KMS-11 (cell line): ENCODE results near the gene BBS1.

Source experiments
- H2AFZ ChIP-seq: fragments of 200-600 bp; sonication (generic); 2 replicates; pipeline ENCODE4 v1.6.1; 2016; ENCODE audit warnings: antibody characterized with exemption, mixed run types, low read depth
- H3K27ac ChIP-seq: fragments of 200-600 bp; sonication (generic); 2 replicates; pipeline ENCODE4 v1.6.1; 2016; ENCODE audit warnings: mild to moderate bottlenecking, mixed run types
- H3K27me3 ChIP-seq: fragments of 200-600 bp; sonication (generic); 2 replicates; pipeline ENCODE4 v1.6.1; 2017; ENCODE audit warnings: mild to moderate bottlenecking, low read depth, mixed run types, moderate library complexity; ENCODE audit not compliant: insufficient read depth
- H3K36me3 ChIP-seq: fragments of 200-600 bp; sonication (generic); 2 replicates; pipeline ENCODE4 v1.6.1; 2017; ENCODE audit warnings: mild to moderate bottlenecking, mixed run types; ENCODE audit not compliant: insufficient read depth
- H3K4me1 ChIP-seq: fragments of 200-600 bp; sonication (generic); 2 replicates; pipeline ENCODE4 v1.6.1; 2016; ENCODE audit warnings: mild to moderate bottlenecking, low read depth, mixed run types; ENCODE audit not compliant: poor library complexity, severe bottlenecking
- H3K4me2 ChIP-seq: fragments of 200-600 bp; sonication (generic); 2 replicates; pipeline ENCODE4 v1.7.0; 2016; ENCODE audit warnings: mild to moderate bottlenecking, mixed run types
- H3K4me3 ChIP-seq: fragments of 200-600 bp; sonication (generic); IDR thresholded peaks from 2 replicates; pipeline ENCODE4 v1.6.1; 2017; ENCODE audit warnings: low read depth, low read length, mixed read lengths; ENCODE audit not compliant: insufficient read depth
- H3K79me2 ChIP-seq: fragments of 200-600 bp; sonication (generic); 2 replicates; pipeline ENCODE4 v1.6.1; 2016; ENCODE audit warnings: low read depth, mixed run types; ENCODE audit not compliant: insufficient read depth
- H3K9ac ChIP-seq: fragments of 200-600 bp; sonication (generic); 2 replicates; pipeline ENCODE4 v1.6.1; 2016; ENCODE audit warnings: mild to moderate bottlenecking, mixed run types
- H4K20me1 ChIP-seq: fragments of 200-600 bp; sonication (generic); 2 replicates; pipeline ENCODE4 v1.6.1; 2016; ENCODE audit warnings: mild to moderate bottlenecking, mixed run types; ENCODE audit not compliant: insufficient read depth
- TF ChIP-seq, protein P1 (sequence below): fragments of 200-600 bp; sonication (generic); conservative IDR thresholded peaks from 2 replicates; pipeline ENCODE4 v1.6.1; 2017; ENCODE audit warnings: low read depth, mild to moderate bottlenecking, antibody characterized with exemption, low read length, moderate library complexity, mixed read lengths

Gene BBS1

DNA sequence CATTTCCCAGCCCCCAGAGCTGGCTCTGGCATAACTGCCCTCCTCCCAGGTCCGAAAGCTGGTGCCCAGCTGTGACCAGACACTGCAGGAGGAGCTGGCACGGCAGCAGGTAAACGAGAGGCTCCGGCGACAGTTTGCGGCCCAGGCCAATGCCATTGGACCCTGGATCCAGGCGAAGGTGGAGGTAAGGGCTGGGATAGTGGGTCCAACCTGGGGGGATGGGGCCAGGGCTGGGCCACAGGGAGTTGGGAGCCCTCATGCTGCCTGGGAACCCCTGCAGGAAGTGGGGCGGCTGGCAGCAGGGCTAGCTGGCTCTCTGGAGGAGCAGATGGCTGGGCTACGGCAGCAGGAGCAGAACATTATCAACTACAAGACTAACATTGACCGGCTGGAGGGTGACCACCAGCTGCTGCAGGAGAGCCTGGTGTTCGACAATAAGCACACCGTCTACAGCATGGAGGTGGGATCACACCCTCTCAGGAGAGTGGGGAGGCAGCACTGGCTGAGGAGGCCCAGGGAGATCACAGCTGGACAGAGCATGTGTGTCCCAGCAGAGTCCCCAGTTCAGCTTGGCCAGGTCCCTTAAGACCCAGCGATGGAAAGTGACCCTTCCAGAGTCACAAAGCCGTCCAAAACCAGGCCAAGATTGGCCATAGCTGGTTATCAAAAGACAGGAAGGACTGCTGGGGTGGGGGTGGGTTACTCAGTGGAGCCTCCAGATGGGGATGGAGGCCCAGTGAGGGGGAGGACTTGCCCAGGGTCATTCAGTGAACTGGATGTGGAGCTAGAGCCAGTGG, 50.9 kb downstream of the BBS1 start:
- H3K9ac ChIP-seq: no peak overlapping the region
- no peak overlapping the region for H3K4me3 ChIP-seq
- H3K79me2 ChIP-seq: no peaks in the 10 kb centered on the region
- no peaks in the 10 kb centered on the region for H3K36me3 ChIP-seq
- H2AFZ ChIP-seq: no peak overlapping the region
- H3K4me2 ChIP-seq: no peak overlapping the region
- no peaks in the 10 kb centered on the region for H3K4me1 ChIP-seq
- no peaks in the 10 kb centered on the region for H4K20me1 ChIP-seq
- TF ChIP-seq, protein P1, sequence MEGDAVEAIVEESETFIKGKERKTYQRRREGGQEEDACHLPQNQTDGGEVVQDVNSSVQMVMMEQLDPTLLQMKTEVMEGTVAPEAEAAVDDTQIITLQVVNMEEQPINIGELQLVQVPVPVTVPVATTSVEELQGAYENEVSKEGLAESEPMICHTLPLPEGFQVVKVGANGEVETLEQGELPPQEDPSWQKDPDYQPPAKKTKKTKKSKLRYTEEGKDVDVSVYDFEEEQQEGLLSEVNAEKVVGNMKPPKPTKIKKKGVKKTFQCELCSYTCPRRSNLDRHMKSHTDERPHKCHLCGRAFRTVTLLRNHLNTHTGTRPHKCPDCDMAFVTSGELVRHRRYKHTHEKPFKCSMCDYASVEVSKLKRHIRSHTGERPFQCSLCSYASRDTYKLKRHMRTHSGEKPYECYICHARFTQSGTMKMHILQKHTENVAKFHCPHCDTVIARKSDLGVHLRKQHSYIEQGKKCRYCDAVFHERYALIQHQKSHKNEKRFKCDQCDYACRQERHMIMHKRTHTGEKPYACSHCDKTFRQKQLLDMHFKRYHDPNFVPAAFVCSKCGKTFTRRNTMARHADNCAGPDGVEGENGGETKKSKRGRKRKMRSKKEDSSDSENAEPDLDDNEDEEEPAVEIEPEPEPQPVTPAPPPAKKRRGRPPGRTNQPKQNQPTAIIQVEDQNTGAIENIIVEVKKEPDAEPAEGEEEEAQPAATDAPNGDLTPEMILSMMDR: no peak
- H3K27me3 ChIP-seq: peaks cover 5% of the 10 kb centered on the region; the same call in 1 of the 2 replicates
- no peak overlapping the region for H3K27ac ChIP-seq

DNA sequence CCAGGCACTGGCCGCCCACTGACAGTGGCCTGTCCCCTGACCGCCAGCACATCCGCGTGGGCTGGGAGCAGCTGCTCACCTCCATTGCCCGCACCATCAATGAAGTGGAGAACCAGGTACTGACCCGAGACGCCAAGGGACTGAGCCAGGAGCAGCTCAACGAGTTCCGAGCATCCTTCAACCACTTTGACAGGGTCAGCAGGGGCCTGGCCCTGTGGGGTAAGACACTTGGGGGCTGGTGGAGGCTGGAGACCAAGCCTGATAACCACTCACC, 51.5 kb downstream of the BBS1 start:
- Histone ChIP-seq H3K4me1 (no peaks in the 10 kb centered on the region), H3K4me2 (no peak overlapping the region), H3K9ac (no peak overlapping the region), H3K4me3 (no peak overlapping the region), H4K20me1 (no peaks in the 10 kb centered on the region), H3K36me3 (no peaks in the 10 kb centered on the region), H3K79me2 (no peaks in the 10 kb centered on the region), H2AFZ (no peak overlapping the region), H3K27me3 (peaks cover 5% of the 10 kb centered on the region; the same call in 1 of the 2 replicates), H3K27ac (no peak overlapping the region)
- TF ChIP-seq, protein P1: no peak

DNA sequence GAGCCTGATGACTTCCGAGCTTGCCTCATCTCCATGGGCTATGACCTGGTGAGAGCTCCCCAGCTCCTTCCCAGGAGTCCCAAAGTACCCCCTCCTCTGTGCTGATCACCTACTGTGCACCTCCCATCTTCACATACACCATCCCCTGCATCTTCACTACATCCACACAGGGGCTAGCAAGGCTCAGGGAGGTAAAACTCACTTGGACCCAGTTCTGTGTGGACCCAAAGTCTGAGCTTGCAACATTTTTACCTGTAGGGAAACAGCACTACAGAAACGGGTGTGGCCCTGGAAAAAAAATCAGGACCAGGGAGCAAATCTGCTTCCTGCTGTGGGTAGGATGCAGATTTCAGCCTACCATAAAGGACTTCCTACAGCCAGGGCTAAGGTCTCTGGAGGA, 51.8 kb downstream of the BBS1 start:
- H3K9ac ChIP-seq: no peak overlapping the region
- no peaks in the 10 kb centered on the region for H3K4me1 ChIP-seq
- H3K27ac ChIP-seq: no peak overlapping the region
- peaks cover 1% of the 10 kb centered on the region; the same call in 1 of the 2 replicates for H3K27me3 ChIP-seq
- no peak overlapping the region for H3K4me2 ChIP-seq
- H2AFZ ChIP-seq: no peak overlapping the region
- TF ChIP-seq, protein P1: no peak
- H3K36me3 ChIP-seq: no peaks in the 10 kb centered on the region
- no peaks in the 10 kb centered on the region for H3K79me2 ChIP-seq
- no peak overlapping the region for H3K4me3 ChIP-seq
- no peaks in the 10 kb centered on the region for H4K20me1 ChIP-seq

DNA sequence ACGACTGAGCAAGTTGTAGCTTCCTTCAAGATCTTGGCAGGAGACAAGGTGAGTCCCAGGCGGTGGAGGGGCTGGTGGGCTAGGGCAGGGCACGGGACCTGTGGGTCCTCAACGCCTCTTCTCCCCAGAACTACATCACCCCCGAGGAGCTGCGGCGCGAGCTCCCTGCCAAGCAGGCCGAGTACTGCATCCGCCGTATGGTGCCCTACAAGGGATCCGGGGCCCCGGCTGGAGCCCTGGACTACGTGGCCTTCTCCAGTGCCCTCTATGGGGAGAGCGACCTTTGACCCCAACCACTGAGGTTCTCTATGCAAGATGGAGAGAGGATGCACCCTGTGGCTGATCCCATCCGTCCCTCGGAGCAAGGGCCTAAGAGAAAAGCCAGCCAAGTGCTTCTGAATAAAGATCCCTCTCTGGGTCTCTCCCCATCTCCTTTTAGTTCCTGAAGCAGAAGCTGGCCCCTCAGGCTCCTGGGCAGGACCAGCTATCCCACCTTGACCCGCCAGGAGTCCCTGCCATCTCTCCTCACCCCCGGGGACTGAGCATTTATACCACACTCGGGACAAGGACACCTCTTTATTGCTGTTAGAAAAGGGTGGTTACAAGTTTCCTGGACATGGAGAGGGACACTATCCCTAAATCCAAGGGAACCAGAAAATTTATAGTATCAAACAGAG, 52.6 kb downstream of the BBS1 start:
- Histone ChIP-seq H4K20me1 (no peaks in the 10 kb centered on the region), H3K27me3 (no peaks in the 10 kb centered on the region; the same call in 1 of the 2 replicates), H3K4me2 (no peak overlapping the region), H3K9ac (no peak overlapping the region), H3K4me3 (no peak overlapping the region), H3K36me3 (no peaks in the 10 kb centered on the region), H3K4me1 (no peaks in the 10 kb centered on the region), H2AFZ (no peak overlapping the region), H3K79me2 (no peaks in the 10 kb centered on the region), H3K27ac (no peak overlapping the region)
- TF ChIP-seq, protein P1: no peak
